K562 (cell line): ENCODE measurements around the gene SOCS3. TPM values are rescaled to one million over a fixed set of nuclear protein-coding genes. Genes with fewer than 3 reads are reported as not detected.

Source experiments
- ATAC-seq: fragments of 200-7000 bp; cut with Tn5 transposase; 3 replicates; pipeline ENCODE4 v1.9.1; 2020; ENCODE audit warnings: moderate library complexity
- BruUV-seq: library from RNA; stranded (reverse); fragments of 400-500 nt; replicated peaks from 2 replicates; lab custom pipeline; 2021; lab: Mats Ljungman, UMichigan
- CTCF ChIA-PET: fragments of 300-600 bp; formaldehyde crosslinking; extraction: SDS; loops from one replicate; lab custom pipeline; 2021; ENCODE audit warnings: low intra/inter-chr PET ratio; lab: Yijun Ruan, JAX
- POLR2A ChIA-PET: fragments of 300-600, 350-650 bp; sonication (Branson Sonifier 250); formaldehyde crosslinking; extraction: SDS; loops from one replicate; lab custom pipeline; 2021; ENCODE audit warnings: antibody characterized with exemption, inconsistent platforms; lab: Yijun Ruan, JAX
- DNase-seq, 4 experiments: peaks; one replicate each; pipeline versions ENCODE4 v3.0.0 to v3.0.0-alpha.2; 2011 to 2018; ENCODE audit warnings: low spot score in 3 of 4, mixed read lengths in 3 of 4; ENCODE audit errors: extremely low read depth in 1 of 4
- FAIRE-seq: peaks from 2 replicates; lab custom pipeline; 2011; peaks lifted over from hg19 to GRCh38; lab: Jason Lieb, UNC
- H2AFZ ChIP-seq: 2 replicates; pipeline ENCODE4 v1.6.0; 2011; ENCODE audit warnings: low read depth, low read length, control low read depth, inconsistent platforms
- H3K27ac ChIP-seq: fragments of 200-600 bp; 3 replicates; pipeline ENCODE4 v1.8.0; 2011; ENCODE audit warnings: low read depth, mild to moderate bottlenecking, control low read depth, inconsistent platforms, low read length, moderate library complexity, mixed read lengths; ENCODE audit errors: extremely low read depth
- H3K27me3 ChIP-seq, 2 experiments: fragments of 300-600 bp in 1 of 2; 2 replicates in 1 of 2; 3 replicates in 1 of 2; pipeline versions ENCODE4 v1.6.0 to v1.8.0; 2011; ENCODE audit warnings: inconsistent platforms in 2 of 2, low read length in 2 of 2, mild to moderate bottlenecking in 1 of 2, mixed read lengths in 1 of 2, moderate library complexity in 1 of 2; ENCODE audit not compliant: control insufficient read depth in 2 of 2, insufficient read depth in 2 of 2
- H3K36me3 ChIP-seq: fragments of 300-600 bp; 3 replicates; pipeline ENCODE4 v1.8.0; 2011; ENCODE audit warnings: mild to moderate bottlenecking, low read length, inconsistent platforms; ENCODE audit not compliant: control insufficient read depth, insufficient read depth
- H3K4me1 ChIP-seq, 2 experiments: fragments of 200-600 bp in 1 of 2; replicated peaks in 1 of 2; 2 replicates in 1 of 2; 3 replicates in 1 of 2; pipeline versions ENCODE4 v1.5.1 to v1.8.0; 2011; ENCODE audit warnings: inconsistent platforms in 2 of 2, low read length in 2 of 2, mild to moderate bottlenecking in 1 of 2, mixed read lengths in 1 of 2, moderate library complexity in 1 of 2; ENCODE audit not compliant: control insufficient read depth in 2 of 2, insufficient read depth in 2 of 2
- H3K4me2 ChIP-seq: 2 replicates; pipeline ENCODE4 v1.6.1; 2011; ENCODE audit warnings: low read length, control low read depth, inconsistent platforms, mixed read lengths; ENCODE audit not compliant: insufficient read depth
- H3K4me3 ChIP-seq: fragments of 200-600 bp; sonication (generic), shearing (Covaris generic); 2 replicates; pipeline ENCODE4 v1.5.1; 2016; ENCODE audit warnings: control low read depth, inconsistent platforms
- H3K79me2 ChIP-seq: fragments of 200-600 bp; 3 replicates; pipeline ENCODE4 v1.8.0; 2011; ENCODE audit warnings: low read length, inconsistent platforms; ENCODE audit not compliant: control insufficient read depth, insufficient read depth
- H3K9ac ChIP-seq, 2 experiments: 2 replicates each; pipeline versions ENCODE4 v1.6.0 to v1.6.1; 2011; ENCODE audit warnings: low read depth in 2 of 2, low read length in 2 of 2, control low read depth in 1 of 2, inconsistent platforms in 1 of 2, mild to moderate bottlenecking in 1 of 2, mixed read lengths in 1 of 2; ENCODE audit not compliant: insufficient read depth in 1 of 2
- H3K9me1 ChIP-seq: one replicate; pipeline ENCODE4 v1.6.0; 2011; ENCODE audit warnings: inconsistent platforms, mild to moderate bottlenecking, low read length, moderate library complexity; ENCODE audit not compliant: control insufficient read depth, insufficient read depth
- H3K9me3 ChIP-seq: replicated peaks from 2 replicates; pipeline ENCODE4 v1.5.1; 2011; ENCODE audit warnings: low read depth, low read length, inconsistent platforms; ENCODE audit not compliant: control insufficient read depth, insufficient read depth
- H4K20me1 ChIP-seq: replicated peaks from 2 replicates; pipeline ENCODE4 v1.6.1; 2011; ENCODE audit warnings: low read length, inconsistent platforms, mixed read lengths; ENCODE audit not compliant: control insufficient read depth, insufficient read depth
- FOXA1 ChIP-seq: fragments of 450-650 bp; IDR thresholded peaks from 2 replicates; pipeline ENCODE4 v1.6.1; 2016; ENCODE audit warnings: mild to moderate bottlenecking, borderline replicate concordance
- JUND ChIP-seq, 2 experiments: IDR thresholded peaks; 2 replicates in 1 of 2; 3 replicates in 1 of 2; pipeline ENCODE4 v1.6.1; 2011; ENCODE audit warnings: borderline replicate concordance in 2 of 2, low read depth in 2 of 2, low read length in 2 of 2, improper control_type of control experiment in 1 of 2, missing biosample characterization in 1 of 2, missing genetic modification characterization in 1 of 2, missing genetic modification reagents in 1 of 2
- KDM2B ChIP-seq: fragments of 250-450 bp; sonication (Bioruptor Pico); IDR thresholded peaks from 2 replicates; pipeline ENCODE4 v1.8.0; 2021; ENCODE audit warnings: mild to moderate bottlenecking, moderate library complexity
- TCF3 ChIP-seq: sonication (generic); formaldehyde crosslinking; IDR thresholded peaks from 2 replicates; pipeline ENCODE4 v1.4.0; 2020; ENCODE audit warnings: mild to moderate bottlenecking, missing genetic modification reagents
- ZBTB40 ChIP-seq, 2 experiments: fragments of 450-650 bp in 1 of 2; sonication (generic) in 1 of 2; formaldehyde crosslinking in 1 of 2; IDR thresholded peaks; 2 replicates each; pipeline versions ENCODE4 v1.7.1 to v1.9.0; 2016 to 2022; ENCODE audit warnings: inconsistent platforms in 1 of 2, mild to moderate bottlenecking in 1 of 2, missing genetic modification reagents in 1 of 2
- WGBS: fragments of 100-300 bp; shearing (Covaris generic); methylation state at CpG from one replicate; pipeline ENCODE4 v1.1.6; 2016; ENCODE audit warnings: low coverage, mixed read lengths; ENCODE audit not compliant: insufficient coverage; ENCODE audit errors: missing lambda C conversion rate; 5-methylcytosine and 5-hydroxymethylcytosine counted together
- in situ Hi-C: fragments of 300-500 bp; cut with MboI; formaldehyde crosslinking; loops from 4 replicates; pipeline ENCODE4 v1.15.0; 2018; ENCODE audit warnings: inconsistent platforms, mixed read lengths
- intact Hi-C: fragments of 100-400 bp; cut with micrococcal nuclease; formaldehyde crosslinking; loops from 2 replicates; pipeline ENCODE4 v1.14.2; 2022
- polyA plus RNA-seq, 8 experiments: library from polyadenylated mRNA; depleted of rRNA in 4 of 8; stranded (reverse) in 5 of 8; unstranded in 3 of 8; fragments of >200 nt; fragmentation: Nextera tagmentation in 2 of 8; fragmentation: Illumina TruSeq in 1 of 8; extraction: Ambion mirVana in 2 of 8; extraction: Trizol in 1 of 8; gene quantifications; 2 replicates each; pipeline versions ENCODE4 v1.2.1 to v1.2.3, GENCODE V29; 2011 to 2014; ENCODE audit warnings: inconsistent platforms in 1 of 8, missing spikeins in 1 of 8
- total RNA-seq, 7 experiments: library from RNA; depleted of rRNA in 6 of 7; stranded (reverse); fragments of >200 nt in 6 of 7; fragmentation: Illumina TruSeq in 2 of 7; extraction: Trizol in 2 of 7; gene quantifications; 2 replicates each; pipeline versions ENCODE4 v1.2.1 to v1.2.3, GENCODE V29; 2011 to 2021; ENCODE audit warnings: low replicate concordance in 1 of 7

Gene SOCS3
- total and polyA plus RNA-seq, 9 of the 15 experiments (the other 6 are each of a cell fraction or from before 2014, with no cell fraction given): 0.56 to 38.9 (median 13.7) TPM

GRCh38 chr17:78392295-78392694 is 32.4 kb upstream of the SOCS3 start:
- CTCF ChIA-PET: interaction anchor here (0.7 kb wide), 1 partner anchor 11 kb away, joined by 3 read pairs; no protein-coding TSS in a partner anchor
- Histone ChIP-seq H3K27me3 (no peaks in the 10 kb centered on the region), H3K9me1 (no peaks in the 10 kb centered on the region), H3K4me2 (no peak overlapping the region), H4K20me1 (peaks cover 10% of the 10 kb centered on the region), H3K4me1 (peaks cover 0 to 4% of the 10 kb centered on the region in 2 experiments; a peak in 2 of 5 replicates), H3K79me2 (peaks cover 54% of the 10 kb centered on the region), H2AFZ (no peak overlapping the region), H3K27ac (no peak overlapping the region), H3K9ac (no peak overlapping the region), H3K36me3 (peaks cover 63% of the 10 kb centered on the region; the same call in 2 of the 3 replicates), H3K9me3 (no peaks in the 10 kb centered on the region), H3K4me3 (no peak overlapping the region)
- no peak for ATAC-seq
- no peak for DNase-seq
- BruUV-seq: no TSS peak
- intact Hi-C loops: no loop called here
- FAIRE-seq: no peak
- in situ Hi-C loops: no loop called here
- no peak for TF ChIP-seq ZBTB40 (IDR thresholded peaks at IDR 0.05)
- TF ChIP-seq ZBTB40 (CRISPR knock-in tag; IDR thresholded peaks at IDR 0.05): no peak
- no peak for TF ChIP-seq FOXA1
- TF ChIP-seq KDM2B (CRISPR knock-in tag): no peak
- no peak for TF ChIP-seq TCF3 (CRISPR knock-in tag)
- TF ChIP-seq JUND (IDR thresholded peaks at IDR 0.05; ENCODE audit: borderline replicate concordance, low read depth, low read length): no peak
- TF ChIP-seq JUND (tag; IDR thresholded peaks at IDR 0.05; ENCODE audit: borderline replicate concordance, low read depth, low read length): no peak
- POLR2A ChIA-PET: no interaction called here
- 95% methylated on average over 6 of the region's 6 CpGs for WGBS
